GM10266 (cell line): Measurements from ENCODE around the gene EIF2B4.

Experiments
- DNase-seq: peaks from one replicate; pipeline ENCODE4 v3.0.0; 2012; ENCODE audit errors: extremely low spot score
- TF ChIP-seq, protein P1 (sequence below): IDR thresholded peaks from 2 replicates; pipeline ENCODE4 v1.5.1; 2012; ENCODE audit warnings: mild to moderate bottlenecking, low read depth; ENCODE audit not compliant: control insufficient read depth, insufficient read depth; ENCODE audit errors: missing control alignments

Gene EIF2B4

DNA sequence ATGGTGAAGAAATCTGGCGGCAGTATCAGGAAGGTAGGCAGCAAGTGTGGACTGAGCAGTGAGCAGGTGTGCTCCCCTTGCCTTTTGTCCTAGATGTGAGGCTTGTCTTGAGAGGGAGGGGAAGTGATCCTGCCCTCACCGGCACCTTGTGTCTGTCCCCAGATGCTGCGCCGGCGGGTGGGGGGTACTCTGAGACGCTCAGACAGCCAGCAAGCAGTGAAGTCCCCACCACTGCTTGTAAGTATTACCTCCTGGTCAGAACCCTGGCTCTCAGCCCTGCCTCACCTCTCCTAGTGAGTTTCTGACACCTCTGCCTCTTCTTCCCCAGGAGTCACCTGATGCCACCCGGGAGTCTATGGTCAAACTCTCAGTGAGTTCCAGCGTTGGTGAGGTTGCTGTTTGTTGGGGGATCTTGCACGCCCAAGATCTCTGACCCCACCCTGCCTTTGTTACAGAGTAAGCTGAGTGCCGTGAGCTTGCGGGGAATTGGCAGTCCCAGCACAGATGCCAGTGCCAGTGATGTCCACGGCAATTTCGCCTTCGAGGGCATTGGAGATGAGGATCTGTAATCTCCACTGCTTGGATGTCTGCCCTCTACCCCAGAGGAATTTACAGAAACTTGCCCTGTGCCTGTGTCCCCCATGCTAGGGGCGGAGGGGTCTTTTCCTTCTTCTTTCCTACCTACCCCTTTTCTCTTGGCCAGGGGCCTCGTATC is 6.2 kb upstream of the EIF2B4 start:
- TF ChIP-seq, protein P1, sequence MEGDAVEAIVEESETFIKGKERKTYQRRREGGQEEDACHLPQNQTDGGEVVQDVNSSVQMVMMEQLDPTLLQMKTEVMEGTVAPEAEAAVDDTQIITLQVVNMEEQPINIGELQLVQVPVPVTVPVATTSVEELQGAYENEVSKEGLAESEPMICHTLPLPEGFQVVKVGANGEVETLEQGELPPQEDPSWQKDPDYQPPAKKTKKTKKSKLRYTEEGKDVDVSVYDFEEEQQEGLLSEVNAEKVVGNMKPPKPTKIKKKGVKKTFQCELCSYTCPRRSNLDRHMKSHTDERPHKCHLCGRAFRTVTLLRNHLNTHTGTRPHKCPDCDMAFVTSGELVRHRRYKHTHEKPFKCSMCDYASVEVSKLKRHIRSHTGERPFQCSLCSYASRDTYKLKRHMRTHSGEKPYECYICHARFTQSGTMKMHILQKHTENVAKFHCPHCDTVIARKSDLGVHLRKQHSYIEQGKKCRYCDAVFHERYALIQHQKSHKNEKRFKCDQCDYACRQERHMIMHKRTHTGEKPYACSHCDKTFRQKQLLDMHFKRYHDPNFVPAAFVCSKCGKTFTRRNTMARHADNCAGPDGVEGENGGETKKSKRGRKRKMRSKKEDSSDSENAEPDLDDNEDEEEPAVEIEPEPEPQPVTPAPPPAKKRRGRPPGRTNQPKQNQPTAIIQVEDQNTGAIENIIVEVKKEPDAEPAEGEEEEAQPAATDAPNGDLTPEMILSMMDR, result no peak
- DNase-seq, result no peak

DNA sequence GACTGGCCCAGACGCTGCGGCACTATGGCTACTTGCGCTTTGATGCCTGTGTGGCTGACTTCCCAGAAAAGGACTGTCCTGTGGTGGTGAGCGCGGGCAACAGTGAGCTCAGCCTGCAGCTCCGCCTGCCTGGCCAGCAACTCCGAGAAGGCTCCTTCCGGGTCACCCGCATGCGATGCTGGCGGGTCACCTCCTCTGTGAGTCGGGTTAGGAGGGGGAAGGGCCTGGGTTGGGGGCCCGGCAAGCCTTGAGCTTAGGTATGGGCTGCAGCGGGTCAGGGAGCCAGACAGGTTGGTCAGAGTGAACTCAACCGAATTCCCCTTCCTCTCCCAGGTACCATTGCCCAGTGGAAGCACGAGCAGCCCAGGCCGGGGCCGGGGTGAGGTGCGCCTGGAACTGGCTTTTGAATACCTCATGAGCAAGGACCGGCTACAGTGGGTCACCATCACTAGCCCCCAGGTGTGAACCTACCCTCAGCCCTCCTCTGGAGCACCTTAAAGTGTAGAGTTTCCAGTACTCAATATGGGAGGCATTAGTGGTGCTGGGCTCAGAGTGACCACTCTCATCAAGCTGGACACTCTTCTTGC is 5.5 kb upstream of the EIF2B4 start:
- DNase-seq, result no peak

DNA sequence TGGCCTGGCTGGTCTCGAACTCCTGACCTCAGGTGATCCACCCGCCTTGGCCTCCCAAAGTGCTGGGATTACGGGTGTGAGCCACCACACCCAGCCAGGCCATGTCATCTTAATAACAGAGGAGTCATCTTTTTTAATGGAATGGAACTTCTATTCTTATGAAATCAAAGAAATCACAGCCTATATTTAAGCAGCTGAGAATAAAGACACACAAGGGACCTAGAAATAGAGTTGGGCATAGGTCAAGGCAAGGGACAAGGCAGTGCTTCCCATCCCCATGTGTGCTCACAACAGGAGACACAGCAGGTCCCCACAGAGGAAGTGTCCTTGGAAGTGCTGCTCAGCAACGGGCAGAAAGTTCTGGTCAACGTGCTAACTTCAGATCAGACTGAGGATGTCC is 3.4 kb upstream of the EIF2B4 start:
- TF ChIP-seq, protein P1, result no peak
- no peak for DNase-seq

More for the DNA sequence above, 5.5 kb upstream of the EIF2B4 start:
- TF ChIP-seq, protein P1, result no peak

DNA sequence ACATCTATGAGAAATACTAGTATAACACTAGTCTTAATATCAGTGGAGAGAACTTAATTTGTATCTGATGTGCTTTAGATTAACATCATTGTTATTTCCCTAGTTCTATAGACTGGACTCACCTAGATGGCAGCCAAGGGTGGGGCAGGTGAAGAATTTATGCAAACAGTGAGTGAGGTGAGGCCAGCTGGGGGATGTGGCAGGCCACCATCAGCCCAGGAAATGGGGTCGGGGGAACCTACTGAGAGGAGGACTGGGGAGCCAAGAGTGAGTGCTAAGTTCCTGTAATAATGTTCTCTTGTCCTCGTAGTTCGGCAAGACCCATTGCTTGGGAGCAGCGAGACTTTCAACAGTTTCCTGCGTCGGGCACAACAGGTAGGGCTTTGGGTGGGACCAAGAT is 2.8 kb upstream of the EIF2B4 start:
- TF ChIP-seq, protein P1, result no peak
- no peak for DNase-seq

DNA sequence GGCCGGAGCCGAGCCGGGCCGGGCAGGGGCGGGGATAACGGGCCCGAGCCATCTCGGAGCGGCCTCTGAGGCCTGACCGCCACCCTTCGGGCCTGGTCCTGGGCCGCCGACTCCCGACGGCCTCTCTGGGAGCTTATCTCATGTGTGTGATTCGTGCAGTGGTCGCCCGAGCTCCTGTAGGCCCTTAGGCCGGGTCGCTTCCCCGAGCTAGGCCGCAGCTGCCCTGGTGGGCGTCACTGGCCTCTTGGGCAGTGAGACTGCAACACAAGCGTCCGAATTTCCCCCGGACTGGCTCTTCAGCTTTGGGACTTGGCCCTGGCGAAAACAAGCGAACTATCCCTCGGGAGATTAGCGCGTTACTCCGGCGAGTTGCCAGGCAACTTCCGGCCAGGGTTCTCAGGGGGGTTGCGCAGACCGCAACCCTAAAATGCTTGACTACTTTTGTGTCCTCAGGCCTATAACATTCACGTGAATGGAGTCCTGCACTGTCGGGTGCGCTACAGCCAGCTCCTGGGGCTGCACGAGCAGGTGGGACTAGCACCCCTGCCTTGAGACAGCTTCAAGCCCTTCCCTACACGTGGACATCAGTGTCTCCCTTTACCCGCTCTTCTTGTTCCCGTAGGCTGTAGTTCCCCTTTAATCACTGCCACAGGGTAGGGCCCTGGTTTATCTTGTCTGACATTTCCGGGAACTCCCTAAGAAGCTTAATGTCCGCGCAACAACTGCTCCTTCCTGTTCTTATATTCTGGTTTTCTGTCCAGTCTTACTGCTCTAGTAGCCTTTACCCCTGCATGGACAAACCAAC is 880 bp upstream of the EIF2B4 start:
- DNase-seq, result peak; percentile 52
- TF ChIP-seq, protein P1, result no peak

DNA sequence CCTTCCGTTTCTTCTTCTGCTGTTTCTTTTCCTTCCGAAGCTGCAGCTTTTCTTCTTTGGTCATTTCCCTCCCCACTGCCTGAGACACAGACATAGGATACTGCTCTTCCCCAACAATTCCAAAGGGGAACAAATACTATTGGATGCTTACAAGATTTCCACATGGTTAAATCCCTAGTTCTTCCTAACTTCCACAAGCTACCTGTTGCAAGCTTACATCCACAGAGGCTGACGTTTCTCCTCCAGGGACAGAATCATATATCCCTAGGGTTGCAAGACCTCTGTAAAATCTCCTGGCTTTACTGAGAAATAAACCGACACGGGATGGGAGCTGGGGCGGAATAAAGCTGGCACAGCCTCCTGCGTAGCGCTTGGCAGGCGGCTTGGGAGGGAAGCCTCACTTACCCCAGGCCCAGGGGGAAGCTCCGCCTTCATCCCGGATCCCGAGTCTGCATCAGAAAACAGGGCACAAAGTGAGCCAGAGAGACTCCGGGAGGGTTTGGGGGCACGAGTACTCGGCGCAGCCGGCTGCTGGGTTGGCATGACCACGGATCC is 590 bp downstream of the EIF2B4 start:
- peak; percentile 57 for DNase-seq
- TF ChIP-seq, protein P1, result no peak
